GM21529 (cell line): ENCODE measurements around the gene FLNB.

Experiments used
- ATAC-seq: cut with Tn5 transposase; IDR thresholded peaks from one replicate; pipeline ENCODE4 v1.9.1; 2021; ENCODE audit not compliant: unreplicated experiment

Gene FLNB

GRCh38 chr3:58176827-58177489 is 168.7 kb downstream of the FLNB start:
- ATAC-seq, result no peak

- peak; percentile 79 for ATAC-seq
Measured at GRCh38 chr3:58177747-58178527, 169.7 kb downstream of the FLNB start.

GRCh38 chr3:58178528-58179234 is 170.5 kb downstream of the FLNB start:
- no peak for ATAC-seq

- ATAC-seq, result no peak
Measured at GRCh38 chr3:58179235-58180098, 171.2 kb downstream of the FLNB start.

- ATAC-seq, result no peak
Measured at GRCh38 chr3:58180099-58180880, 172.1 kb downstream of the FLNB start.

GRCh38 chr3:58180940-58181587 is 172.8 kb downstream of the FLNB start:
- no peak for ATAC-seq

- no peak for ATAC-seq
Measured at GRCh38 chr3:58183221-58183620, 175.0 kb downstream of the FLNB start.

GRCh38 chr3:58183891-58184290 is 175.7 kb downstream of the FLNB start:
- ATAC-seq, result no peak

- no peak for ATAC-seq
Measured at GRCh38 chr3:58184309-58184981, 176.2 kb downstream of the FLNB start.

GRCh38 chr3:58184982-58185360 is 176.7 kb downstream of the FLNB start:
- ATAC-seq, result no peak

GRCh38 chr3:58188173-58188564 is 179.9 kb downstream of the FLNB start:
- ATAC-seq, result no peak

- ATAC-seq, result no peak
Measured at GRCh38 chr3:58188921-58189451, 180.8 kb downstream of the FLNB start.

GRCh38 chr3:58189691-58190090 is 181.5 kb downstream of the FLNB start:
- ATAC-seq, result no peak

GRCh38 chr3:58190291-58190690 is 182.1 kb downstream of the FLNB start:
- no peak for ATAC-seq

GRCh38 chr3:58190882-58191281 is 182.7 kb downstream of the FLNB start:
- no peak for ATAC-seq

- no peak for ATAC-seq
Measured at GRCh38 chr3:58191361-58191991, 183.3 kb downstream of the FLNB start.

GRCh38 chr3:58192069-58192468 is 183.8 kb downstream of the FLNB start:
- no peak for ATAC-seq

GRCh38 chr3:58193682-58194407 is 185.6 kb downstream of the FLNB start:
- ATAC-seq, result no peak
